HL-60/S4 treated with phorbol 12-myristate 13-acetate at 8.2 ng/mL for 4 days and 3 days (cell line): ENCODE results near the gene GLB1L2.
"Not testable (repeated sequence)": the region's sequence is repeated elsewhere in the genome, so short reads cannot be mapped to it uniquely, and the experiment has no call there.

Source experiments
- in situ Hi-C: fragments of 300-500 bp; cut with MboI; formaldehyde crosslinking; loops from 2 replicates; pipeline ENCODE4 v1.15.0; 2022; ENCODE audit warnings: low sequenced_read_pairs

GLB1L2 gene

GRCh38 chr11:134331354-134332188, at the start of gene GLB1L2:
GLB1L2 (plus strand) TSS chr11:134331988; CDS start chr11:134332062, 74 bp downstream.
- in situ Hi-C loops = no loop called here

DNA sequence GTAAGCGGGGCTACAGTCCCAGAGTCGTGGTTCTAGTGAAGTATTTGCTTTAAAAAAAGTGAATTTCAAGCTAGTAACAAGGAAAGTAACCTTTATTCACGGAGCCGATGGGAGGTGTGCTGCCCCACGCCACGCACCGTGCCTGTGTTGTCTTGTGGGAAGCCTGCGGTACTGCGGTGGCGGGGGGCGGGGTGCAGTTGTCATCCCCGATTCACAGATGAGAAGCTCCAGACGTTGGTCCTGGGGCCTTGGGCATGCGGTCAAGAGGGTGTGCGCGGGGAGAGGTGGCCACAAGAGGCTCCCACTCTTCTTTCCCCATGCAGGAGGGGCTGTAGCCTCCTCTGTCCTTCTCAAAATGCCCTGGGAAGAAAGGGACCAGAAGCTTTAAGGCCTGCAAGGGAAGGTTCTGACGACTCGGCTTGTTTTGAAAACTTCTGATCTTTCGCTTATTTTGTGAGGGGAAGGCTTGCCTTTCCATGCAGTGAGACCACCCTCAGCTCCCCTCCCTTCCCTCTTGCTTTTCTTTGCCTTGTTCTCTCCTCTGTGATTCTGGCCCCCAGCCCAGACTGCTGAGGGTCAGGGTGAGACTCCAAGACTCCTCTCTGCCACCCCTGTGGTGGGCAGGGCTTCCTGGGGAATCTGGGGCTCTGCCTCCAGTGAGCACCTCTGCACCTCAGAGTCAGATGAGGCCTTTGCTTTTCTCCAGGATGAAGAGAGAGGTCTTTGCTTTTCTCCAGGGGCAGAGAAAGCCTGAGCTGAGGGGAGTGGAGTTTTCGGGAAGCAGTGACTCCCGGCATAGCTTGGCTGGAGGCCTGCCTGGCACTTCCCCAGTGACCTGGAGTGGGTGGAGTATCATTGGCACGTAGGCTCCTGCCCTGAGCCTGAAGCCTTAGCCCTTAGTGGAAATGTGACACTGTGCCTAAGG, 49.4 kb upstream of the GLB1L2 start:
- in situ Hi-C loops = no loop called here

- in situ Hi-C loops = no loop called here
Measured at GRCh38 chr11:134283461-134284230, 48.1 kb upstream of the GLB1L2 start.

DNA sequence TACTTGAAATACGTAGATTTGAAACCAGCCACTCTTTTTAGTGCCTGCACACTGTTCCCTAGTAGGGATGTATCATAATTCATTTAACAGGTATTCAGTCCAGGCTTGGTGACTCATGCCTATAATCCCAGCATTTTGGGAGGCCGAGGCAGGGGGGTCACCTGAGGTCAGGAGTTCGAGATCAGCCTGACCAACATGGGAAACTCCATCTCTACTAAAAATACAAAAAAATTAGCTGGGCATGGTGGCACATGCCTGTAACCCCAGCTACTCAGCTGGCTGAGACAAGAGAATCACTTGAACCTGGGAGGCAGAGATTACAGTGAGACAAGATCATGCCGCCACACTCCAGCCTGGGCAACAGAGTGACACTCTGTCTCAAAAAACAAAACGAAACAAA, 47.4 kb upstream of the GLB1L2 start:
- in situ Hi-C loops = not testable (repeated sequence)

DNA sequence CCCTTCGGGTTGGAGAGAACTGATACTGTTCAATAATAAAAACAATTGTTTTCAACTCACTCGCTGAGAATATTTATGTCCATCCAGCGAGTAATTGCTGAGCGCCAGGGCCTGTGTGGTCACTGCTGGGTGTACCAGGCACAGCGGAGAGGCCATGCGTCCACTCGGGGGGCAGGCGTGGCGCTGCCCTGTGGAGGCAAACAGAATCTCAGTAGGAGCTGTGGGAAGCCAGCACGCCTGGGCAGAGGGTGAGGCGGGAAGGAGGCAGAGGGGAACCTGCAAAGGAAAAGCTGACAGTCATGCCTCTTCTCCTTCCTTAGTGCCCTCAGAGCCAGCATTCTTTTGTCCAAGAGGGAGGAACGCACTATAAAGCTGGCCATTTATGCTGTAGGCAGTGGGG, 44.2 kb upstream of the GLB1L2 start:
- in situ Hi-C loops = no loop called here

DNA sequence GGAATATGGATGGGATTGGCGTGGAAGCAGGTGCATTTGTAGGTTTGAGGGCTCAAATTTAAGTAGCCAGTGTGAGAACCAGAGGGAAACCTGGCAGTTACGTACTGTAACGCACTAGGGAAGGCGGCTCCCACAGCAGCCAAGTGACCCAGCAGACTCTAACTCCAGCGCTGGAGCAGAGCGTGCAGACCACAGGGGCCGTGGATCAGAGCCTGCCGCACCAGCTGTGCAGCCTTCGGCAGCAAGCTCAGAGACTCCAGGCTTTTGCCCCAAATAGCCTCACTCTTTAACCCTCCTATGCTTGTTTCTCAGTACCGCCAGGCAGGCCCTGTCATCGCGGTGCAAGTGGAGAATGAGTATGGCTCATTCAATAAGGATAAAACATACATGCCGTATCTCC, 43.3 kb upstream of the GLB1L2 start:
- in situ Hi-C loops = no loop called here

- in situ Hi-C loops = no loop called here
Measured at GRCh38 chr11:134289167-134289566, 42.6 kb upstream of the GLB1L2 start.

DNA sequence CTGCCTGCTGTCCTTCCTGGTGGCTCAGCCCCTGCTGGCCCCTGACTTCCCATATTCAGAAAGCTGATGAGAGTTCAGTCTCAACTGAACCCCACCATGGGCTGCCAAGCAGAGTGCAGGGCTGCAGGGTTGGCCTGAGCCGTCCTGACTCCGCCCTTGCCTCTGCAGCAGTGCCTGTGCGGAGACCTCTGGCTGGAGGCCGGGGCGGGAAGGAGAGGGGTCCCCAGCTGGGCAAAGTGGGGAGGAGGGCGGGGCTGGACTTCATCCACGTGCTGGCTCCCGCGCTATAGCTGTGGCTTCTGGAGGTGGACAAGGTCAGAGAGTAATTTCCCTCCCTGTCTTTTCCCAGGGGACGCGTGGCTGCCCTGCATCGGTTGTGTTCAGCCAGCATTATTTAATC, 42.0 kb upstream of the GLB1L2 start:
- in situ Hi-C loops = no loop called here

DNA sequence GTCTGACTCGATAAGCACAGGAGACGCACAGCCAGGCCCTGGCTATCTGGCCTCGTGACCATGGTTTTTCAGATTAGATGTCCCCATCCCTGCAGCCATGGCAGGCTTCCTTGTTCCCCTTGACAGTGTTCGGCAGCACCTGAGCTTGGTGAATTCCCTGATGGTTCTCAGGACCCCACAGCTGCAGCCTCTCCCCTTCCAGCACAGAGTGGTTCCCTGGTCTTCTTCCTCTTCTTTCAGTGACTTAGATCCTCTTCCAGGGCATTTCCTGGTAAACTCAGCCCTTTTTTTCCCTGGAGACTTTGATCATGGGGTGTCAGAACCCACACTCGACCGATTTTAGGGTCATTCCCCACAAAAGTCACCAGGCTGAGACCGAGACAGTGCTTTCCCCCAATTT, 41.1 kb upstream of the GLB1L2 start:
- in situ Hi-C loops = no loop called here

DNA sequence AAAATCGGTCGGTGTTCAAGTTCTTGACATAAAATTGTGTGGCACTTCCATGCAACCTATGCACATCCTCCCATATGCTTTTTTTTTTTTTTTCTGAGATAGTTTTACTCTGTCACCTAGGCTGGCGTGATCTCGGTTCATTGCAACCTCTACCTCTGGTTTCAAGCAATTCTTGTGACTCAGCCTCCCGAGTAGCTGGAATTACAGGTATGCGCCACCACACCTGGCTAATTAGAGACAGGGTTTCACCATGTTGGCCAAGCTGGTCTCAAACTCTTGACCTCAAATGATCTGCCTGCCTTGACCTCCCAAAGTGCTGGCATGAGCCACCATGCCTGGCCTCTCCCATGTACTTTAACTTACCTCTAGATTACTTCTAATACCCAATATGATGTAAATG, 40.6 kb upstream of the GLB1L2 start:
- in situ Hi-C loops = no loop called here

DNA sequence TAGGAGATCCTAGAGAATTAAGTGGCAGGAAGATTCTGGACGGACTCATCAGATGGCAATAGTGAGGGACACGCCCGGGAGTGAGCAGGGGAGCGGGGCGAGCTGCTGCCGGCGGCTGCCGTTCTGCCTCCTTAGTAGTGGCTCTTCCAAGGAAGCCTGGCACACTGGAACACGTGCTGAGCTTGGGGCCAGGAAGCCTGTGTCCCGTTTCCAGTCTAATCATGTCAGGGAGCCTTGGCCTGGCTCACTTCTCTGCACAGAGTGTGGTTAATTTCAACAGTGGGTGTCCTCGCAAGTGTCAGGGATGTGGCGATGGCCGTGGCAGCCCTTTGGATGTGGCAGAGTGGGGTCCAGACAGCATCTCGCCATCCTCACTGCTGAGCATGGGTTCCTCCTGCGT, 39.1 kb upstream of the GLB1L2 start:
- in situ Hi-C loops = no loop called here

DNA sequence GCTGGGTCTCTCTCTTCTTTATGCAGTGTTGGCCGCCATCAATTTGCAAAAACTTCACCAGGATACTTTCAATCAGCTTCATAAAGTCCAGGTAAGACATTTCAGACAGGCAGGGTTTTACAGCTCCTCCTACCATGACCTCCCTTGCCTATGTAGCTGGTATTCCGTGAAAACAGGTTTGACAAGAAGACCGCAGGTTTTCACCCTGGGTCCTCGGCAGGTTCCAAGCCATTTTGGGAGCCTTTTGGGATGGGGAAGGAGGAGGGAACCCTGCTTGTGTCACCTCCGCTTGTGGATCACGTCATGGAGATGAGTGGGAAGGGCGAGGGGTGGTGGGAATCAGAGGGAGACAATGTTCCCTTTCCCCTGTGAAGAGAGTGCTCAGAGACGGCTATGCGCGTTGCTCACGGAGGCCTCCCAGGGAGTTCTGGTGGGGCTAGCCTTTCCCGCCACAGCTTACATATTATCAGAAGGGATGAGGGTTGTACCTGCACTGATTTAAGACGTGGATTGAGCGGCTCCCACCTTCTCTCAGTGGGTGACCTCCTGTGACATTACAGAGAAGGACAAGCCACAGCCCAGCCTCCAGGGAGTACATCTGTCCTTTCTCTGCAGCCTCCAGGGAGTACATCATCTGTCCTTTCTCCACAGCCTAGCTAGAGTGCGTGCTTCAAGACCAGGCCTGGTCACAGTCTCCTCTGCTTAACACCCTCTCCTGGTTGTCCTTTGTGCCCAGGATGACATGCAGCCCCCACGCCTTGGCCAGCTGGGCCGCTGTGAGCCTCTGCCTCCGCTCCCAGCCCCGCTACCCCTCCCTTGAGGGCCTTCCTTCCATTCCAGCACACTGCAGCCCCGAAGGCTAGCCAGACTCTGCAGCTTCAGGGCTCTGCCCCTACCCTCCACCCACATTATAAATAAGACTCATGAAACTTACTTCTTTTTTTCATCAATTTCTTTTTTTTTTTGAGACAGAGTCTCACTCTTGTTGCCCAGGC, 38.4 kb upstream of the GLB1L2 start:
- in situ Hi-C loops = no loop called here

DNA sequence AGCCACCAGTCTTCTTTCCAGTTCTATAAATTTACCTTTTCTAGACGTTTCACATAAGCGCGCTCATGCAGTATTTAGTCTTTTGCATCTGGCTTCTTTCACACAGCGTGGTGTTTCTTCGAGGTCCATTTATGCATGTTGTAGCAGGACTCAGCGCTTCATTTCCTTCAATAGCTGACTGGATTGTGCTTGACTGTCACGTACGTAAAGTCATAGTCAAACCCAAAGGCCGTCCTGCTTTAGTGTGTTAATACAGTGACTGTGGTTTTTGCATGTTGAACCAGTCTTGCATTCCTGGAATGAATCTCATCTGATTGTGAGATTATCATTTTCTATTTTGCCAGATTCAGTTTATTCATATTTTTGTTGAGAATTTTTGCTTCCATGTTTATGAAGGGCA, 37.1 kb upstream of the GLB1L2 start:
- in situ Hi-C loops = no loop called here

- in situ Hi-C loops = no loop called here
Measured at GRCh38 chr11:134312223-134312622, 19.6 kb upstream of the GLB1L2 start.

DNA sequence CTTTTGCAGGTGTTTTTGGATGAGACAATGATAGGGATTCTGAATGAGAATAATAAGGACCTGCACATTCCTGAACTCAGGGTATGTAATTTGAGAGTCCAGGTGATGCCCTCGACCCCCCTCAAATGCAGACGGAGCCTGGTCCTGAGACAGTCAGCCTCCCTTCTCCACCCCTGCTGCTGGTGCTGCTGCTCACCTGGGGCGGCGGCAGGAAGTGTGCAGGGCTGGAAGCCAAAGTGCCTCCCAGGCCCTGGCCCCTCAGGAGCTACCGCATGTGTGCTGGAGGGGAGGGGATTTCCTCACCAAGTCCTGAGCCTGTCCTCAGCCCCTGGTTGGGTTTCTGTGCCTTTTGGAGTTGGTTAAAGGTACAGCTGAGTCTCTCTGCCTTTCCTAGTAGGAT, 19.0 kb upstream of the GLB1L2 start:
- in situ Hi-C loops = no loop called here

- in situ Hi-C loops = no loop called here
Measured at GRCh38 chr11:134313379-134313778, 18.4 kb upstream of the GLB1L2 start.

GRCh38 chr11:134313821-134314607, 17.8 kb upstream of the GLB1L2 start:
- in situ Hi-C loops = no loop called here

DNA sequence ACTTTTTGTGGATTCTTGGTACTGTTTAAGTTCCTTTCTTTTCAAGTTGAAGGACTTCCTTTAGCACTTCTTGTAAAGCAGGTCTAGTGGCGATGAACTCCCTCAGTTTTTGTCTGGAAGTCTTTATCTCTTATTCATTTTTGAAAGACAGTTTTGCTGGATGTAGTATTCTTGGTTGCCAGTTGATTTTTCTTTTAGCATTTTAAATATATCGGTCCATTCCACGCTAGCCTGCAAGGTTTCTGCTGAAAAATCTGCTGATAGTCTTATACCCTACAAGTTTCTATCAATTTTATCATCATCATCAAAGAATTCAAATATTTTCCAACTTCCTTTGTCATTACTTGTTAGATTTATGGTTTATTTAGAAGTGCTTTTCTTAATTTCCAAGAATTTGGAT, 14.7 kb upstream of the GLB1L2 start:
- in situ Hi-C loops = no loop called here

DNA sequence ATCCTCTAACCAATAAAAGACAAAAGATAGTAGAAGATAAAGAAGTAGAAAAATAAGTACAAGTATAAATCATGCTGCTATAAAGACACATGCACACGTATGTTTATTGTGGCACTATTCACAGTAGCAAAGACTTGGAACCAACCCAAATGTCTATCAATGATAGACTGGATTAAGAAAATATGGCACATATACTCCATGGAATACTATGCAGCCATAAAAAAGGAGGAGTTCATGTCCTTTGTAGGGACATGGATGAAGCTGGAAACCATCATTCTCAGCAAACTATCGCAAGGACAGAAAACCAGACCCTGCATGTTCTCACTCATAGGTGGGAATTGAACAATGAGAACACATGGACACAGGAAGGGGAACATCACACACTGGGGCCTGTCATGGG, 10.4 kb upstream of the GLB1L2 start:
- in situ Hi-C loops = not testable (repeated sequence)
